MM.1S (cell line): ENCODE results near the gene FRMD4B.

Experiments used
- DNase-seq: peaks from one replicate; pipeline ENCODE4 v3.0.0-alpha.2; 2015
- H2AFZ ChIP-seq: fragments of 300-600 bp; sonication (generic); 2 replicates; pipeline ENCODE4 v1.6.0; 2016; ENCODE audit warnings: antibody characterized with exemption, low read length
- H3F3A ChIP-seq: fragments of 300-600 bp; sonication (generic); 2 replicates; pipeline ENCODE4 v1.6.1; 2016; ENCODE audit warnings: mild to moderate bottlenecking, antibody characterized with exemption, low read length, moderate library complexity, mixed read lengths; ENCODE audit not compliant: insufficient read depth
- H3K27ac ChIP-seq: fragments of 300-600 bp; sonication (generic); 2 replicates; pipeline ENCODE4 v1.5.1; 2016; ENCODE audit warnings: mild to moderate bottlenecking, low read length
- H3K27me3 ChIP-seq: fragments of 300-600 bp; sonication (generic); replicated peaks from 2 replicates; pipeline ENCODE4 v1.6.0; 2016; ENCODE audit warnings: low read length; ENCODE audit not compliant: insufficient read depth
- H3K36me3 ChIP-seq: fragments of 300-600 bp; sonication (generic); replicated peaks from 2 replicates; pipeline ENCODE4 v1.6.1; 2016; ENCODE audit warnings: mild to moderate bottlenecking, low read length, mixed read lengths; ENCODE audit not compliant: insufficient read depth
- H3K4me1 ChIP-seq: fragments of 300-600 bp; sonication (generic); 2 replicates; pipeline ENCODE4 v1.6.1; 2016; ENCODE audit warnings: low read length, mixed read lengths
- H3K4me2 ChIP-seq: fragments of 300-600 bp; sonication (generic); 2 replicates; pipeline ENCODE4 v1.6.0; 2016; ENCODE audit warnings: low read depth, low read length
- H3K4me3 ChIP-seq: fragments of 300-600 bp; sonication (generic); 2 replicates; pipeline ENCODE4 v1.5.1; 2016; ENCODE audit warnings: low read length, mixed read lengths
- H3K79me2 ChIP-seq: fragments of 300-600 bp; sonication (generic); 2 replicates; pipeline ENCODE4 v1.6.1; 2016; ENCODE audit warnings: mixed run types, low read length, mixed read lengths
- H3K9ac ChIP-seq: fragments of 300-600 bp; sonication (generic); 2 replicates; pipeline ENCODE4 v1.6.1; 2016; ENCODE audit warnings: low read length, mixed read lengths
- H3K9me2 ChIP-seq: fragments of 300-600 bp; sonication (generic); replicated peaks from 2 replicates; pipeline ENCODE4 v1.6.1; 2016; ENCODE audit warnings: mild to moderate bottlenecking, low read length, mixed read lengths; ENCODE audit not compliant: insufficient read depth
- H3K9me3 ChIP-seq: fragments of 300-600 bp; sonication (generic); replicated peaks from 2 replicates; pipeline ENCODE4 v1.6.1; 2016; ENCODE audit warnings: mild to moderate bottlenecking, low read length, mixed read lengths; ENCODE audit not compliant: insufficient read depth
- H4K20me1 ChIP-seq: fragments of 300-600 bp; sonication (generic); 2 replicates; pipeline ENCODE4 v1.6.1; 2016; ENCODE audit warnings: mild to moderate bottlenecking, low read length, moderate library complexity, mixed read lengths; ENCODE audit not compliant: insufficient read depth
- EZH2 ChIP-seq: fragments of 300-600 bp; sonication (generic); optimal IDR thresholded peaks from 2 replicates; pipeline ENCODE3; 2017; ENCODE audit warnings: low read depth, mild to moderate bottlenecking, antibody characterized with exemption, low read length, mixed read lengths
- EZH2phosphoT487 ChIP-seq: fragments of 300-600 bp; sonication (generic); IDR thresholded peaks from 2 replicates; pipeline ENCODE4 v1.6.1; 2018; ENCODE audit warnings: antibody characterized with exemption, low read length
- TF ChIP-seq, protein P1 (sequence below): fragments of 300-600 bp; sonication (generic); IDR thresholded peaks from 2 replicates; pipeline ENCODE4 v1.5.1; 2016; ENCODE audit warnings: antibody characterized with exemption, low read length, mixed read lengths

The FRMD4B gene

DNA sequence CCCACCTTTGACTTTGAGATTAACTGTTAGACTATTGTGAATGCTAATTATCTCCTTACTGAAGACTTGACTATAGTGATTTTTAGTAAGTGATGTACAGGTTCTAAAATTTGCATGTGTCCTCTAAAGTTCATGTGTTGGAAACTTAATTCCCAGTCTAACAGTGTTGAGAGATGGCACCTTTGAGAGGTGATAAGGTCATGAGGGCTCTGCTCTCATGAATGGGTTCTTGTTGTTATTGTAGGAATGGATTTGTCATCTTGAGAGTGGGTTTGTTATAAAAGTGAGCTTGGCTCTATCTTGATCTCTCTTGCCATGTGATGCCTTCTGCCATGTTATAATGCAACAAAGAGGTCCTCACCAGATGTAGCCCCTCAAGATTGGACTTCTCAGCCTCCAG, 244.6 kb downstream of the FRMD4B start:
- H3K4me2 ChIP-seq: no peak overlapping the region
- DNase-seq: no peak
- H3K4me3 ChIP-seq: no peak overlapping the region
- H3K9me3 ChIP-seq: no peaks in the 10 kb centered on the region
- no peaks in the 10 kb centered on the region for H3F3A ChIP-seq
- H3K27me3 ChIP-seq: no peaks in the 10 kb centered on the region
- H3K9ac ChIP-seq: no peak overlapping the region
- H3K27ac ChIP-seq: no peak overlapping the region
- TF ChIP-seq EZH2 (no peak), EZH2phosphoT487 (no peak)
- TF ChIP-seq, protein P1, sequence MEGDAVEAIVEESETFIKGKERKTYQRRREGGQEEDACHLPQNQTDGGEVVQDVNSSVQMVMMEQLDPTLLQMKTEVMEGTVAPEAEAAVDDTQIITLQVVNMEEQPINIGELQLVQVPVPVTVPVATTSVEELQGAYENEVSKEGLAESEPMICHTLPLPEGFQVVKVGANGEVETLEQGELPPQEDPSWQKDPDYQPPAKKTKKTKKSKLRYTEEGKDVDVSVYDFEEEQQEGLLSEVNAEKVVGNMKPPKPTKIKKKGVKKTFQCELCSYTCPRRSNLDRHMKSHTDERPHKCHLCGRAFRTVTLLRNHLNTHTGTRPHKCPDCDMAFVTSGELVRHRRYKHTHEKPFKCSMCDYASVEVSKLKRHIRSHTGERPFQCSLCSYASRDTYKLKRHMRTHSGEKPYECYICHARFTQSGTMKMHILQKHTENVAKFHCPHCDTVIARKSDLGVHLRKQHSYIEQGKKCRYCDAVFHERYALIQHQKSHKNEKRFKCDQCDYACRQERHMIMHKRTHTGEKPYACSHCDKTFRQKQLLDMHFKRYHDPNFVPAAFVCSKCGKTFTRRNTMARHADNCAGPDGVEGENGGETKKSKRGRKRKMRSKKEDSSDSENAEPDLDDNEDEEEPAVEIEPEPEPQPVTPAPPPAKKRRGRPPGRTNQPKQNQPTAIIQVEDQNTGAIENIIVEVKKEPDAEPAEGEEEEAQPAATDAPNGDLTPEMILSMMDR: no peak
- no peaks in the 10 kb centered on the region for H3K79me2 ChIP-seq
- H3K9me2 ChIP-seq: no peaks in the 10 kb centered on the region
- H2AFZ ChIP-seq: no peak overlapping the region
- H3K36me3 ChIP-seq: no peaks in the 10 kb centered on the region
- H3K4me1 ChIP-seq: no peaks in the 10 kb centered on the region
- H4K20me1 ChIP-seq: no peaks in the 10 kb centered on the region

DNA sequence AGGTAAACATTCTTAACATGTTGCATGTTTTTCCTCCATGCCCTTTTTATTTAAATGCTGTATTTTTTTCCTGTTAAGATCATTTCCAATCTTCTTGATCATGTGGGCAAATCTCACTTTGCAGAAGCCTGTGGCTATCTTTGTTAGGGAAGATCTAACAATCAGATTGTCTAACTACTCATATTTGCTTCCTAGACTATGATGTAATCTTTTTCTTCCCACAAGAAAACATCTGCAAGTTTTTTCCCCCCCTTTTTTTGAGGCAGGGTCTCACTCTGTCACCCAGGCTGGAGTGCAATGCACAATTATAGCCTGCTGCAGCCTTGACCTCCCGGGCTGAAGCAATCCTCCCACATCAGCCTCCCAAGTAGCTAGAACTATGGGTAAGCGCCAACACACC, 248.5 kb downstream of the FRMD4B start:
- no peaks in the 10 kb centered on the region for H3K4me1 ChIP-seq
- H3F3A ChIP-seq: no peaks in the 10 kb centered on the region
- no peaks in the 10 kb centered on the region for H3K9me3 ChIP-seq
- no peaks in the 10 kb centered on the region for H3K36me3 ChIP-seq
- H3K4me2 ChIP-seq: no peak overlapping the region
- DNase-seq: no peak
- no peaks in the 10 kb centered on the region for H3K79me2 ChIP-seq
- no peak overlapping the region for H3K27ac ChIP-seq
- H3K4me3 ChIP-seq: no peak overlapping the region
- H3K9ac ChIP-seq: no peak overlapping the region
- no peaks in the 10 kb centered on the region for H3K9me2 ChIP-seq
- no peaks in the 10 kb centered on the region for H3K27me3 ChIP-seq
- no peaks in the 10 kb centered on the region for H4K20me1 ChIP-seq
- TF ChIP-seq EZH2phosphoT487 (no peak), EZH2 (no peak)
- TF ChIP-seq, protein P1: no peak
- H2AFZ ChIP-seq: no peak overlapping the region

DNA sequence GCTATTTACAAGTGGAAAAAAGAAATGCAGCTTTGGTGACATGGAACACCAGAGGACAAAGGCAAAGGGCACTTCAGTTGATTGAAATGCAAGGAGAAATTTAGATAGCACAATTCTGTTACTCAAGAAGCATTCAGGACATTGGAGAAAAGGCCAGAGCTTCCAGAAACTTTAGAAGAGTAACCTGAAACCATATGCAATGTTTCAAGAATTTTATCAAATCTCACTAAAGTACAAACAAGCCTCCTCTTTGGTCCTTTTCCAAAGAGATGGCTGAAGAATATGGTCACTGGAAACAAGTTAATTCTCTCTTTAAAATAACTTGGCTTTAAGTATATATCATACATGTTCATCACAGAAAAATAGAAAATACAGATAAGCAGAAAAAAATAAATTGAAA, 248.9 kb downstream of the FRMD4B start:
- Histone ChIP-seq H2AFZ (no peak overlapping the region), H3F3A (no peaks in the 10 kb centered on the region), H3K79me2 (no peaks in the 10 kb centered on the region), H3K9me2 (no peaks in the 10 kb centered on the region), H3K27ac (no peak overlapping the region), H3K9me3 (no peaks in the 10 kb centered on the region), H3K4me3 (no peak overlapping the region), H3K4me1 (no peaks in the 10 kb centered on the region), H3K27me3 (no peaks in the 10 kb centered on the region), H3K4me2 (no peak overlapping the region), H3K36me3 (no peaks in the 10 kb centered on the region), H3K9ac (no peak overlapping the region), H4K20me1 (no peaks in the 10 kb centered on the region)
- TF ChIP-seq, protein P1: no peak
- TF ChIP-seq EZH2phosphoT487 (no peak), EZH2 (no peak)
- DNase-seq: no peak
